Gastroesophageal sphincter (tissue), 3 donors: ENCODE measurements around the gene SCT.

ENCODE experiments used
- CTCF ChIP-seq, 4 experiments: fragments of 200-600 bp in 2 of 4; fragments of 450-650 bp in 2 of 4; sonication (generic) in 1 of 4; IDR thresholded peaks; one replicate each; pipeline ENCODE4 v1.5.1; 2017 to 2019; ENCODE audit warnings: antibody characterized with exemption in 4 of 4, mild to moderate bottlenecking in 2 of 4, moderate library complexity in 2 of 4
- POLR2A ChIP-seq, 2 donors: fragments of 450-650 bp; IDR thresholded peaks; one replicate each; pipeline ENCODE4 v1.6.1; 2017; ENCODE audit warnings: antibody characterized with exemption in 2 of 2, mild to moderate bottlenecking in 2 of 2, moderate library complexity in 1 of 2

- TF ChIP-seq CTCF (IDR thresholded peaks at IDR 0.05): no peak
- no peak for TF ChIP-seq POLR2A (IDR thresholded peaks at IDR 0.05)
Observed at GRCh38 chr11:617912-618682, 8.9 kb downstream of the SCT start.
